NK-92 treated with Interleukin-12 subunit alpha and Interleukin-12 subunit beta, amount 100 ng/mL, for 24 hours (cell line): ENCODE measurements around the gene AP2A2.

Experiments
- DNase-seq: peaks from one replicate; lab custom pipeline; 2025; lab: John Stamatoyannopoulos, UW

The AP2A2 gene

DNA sequence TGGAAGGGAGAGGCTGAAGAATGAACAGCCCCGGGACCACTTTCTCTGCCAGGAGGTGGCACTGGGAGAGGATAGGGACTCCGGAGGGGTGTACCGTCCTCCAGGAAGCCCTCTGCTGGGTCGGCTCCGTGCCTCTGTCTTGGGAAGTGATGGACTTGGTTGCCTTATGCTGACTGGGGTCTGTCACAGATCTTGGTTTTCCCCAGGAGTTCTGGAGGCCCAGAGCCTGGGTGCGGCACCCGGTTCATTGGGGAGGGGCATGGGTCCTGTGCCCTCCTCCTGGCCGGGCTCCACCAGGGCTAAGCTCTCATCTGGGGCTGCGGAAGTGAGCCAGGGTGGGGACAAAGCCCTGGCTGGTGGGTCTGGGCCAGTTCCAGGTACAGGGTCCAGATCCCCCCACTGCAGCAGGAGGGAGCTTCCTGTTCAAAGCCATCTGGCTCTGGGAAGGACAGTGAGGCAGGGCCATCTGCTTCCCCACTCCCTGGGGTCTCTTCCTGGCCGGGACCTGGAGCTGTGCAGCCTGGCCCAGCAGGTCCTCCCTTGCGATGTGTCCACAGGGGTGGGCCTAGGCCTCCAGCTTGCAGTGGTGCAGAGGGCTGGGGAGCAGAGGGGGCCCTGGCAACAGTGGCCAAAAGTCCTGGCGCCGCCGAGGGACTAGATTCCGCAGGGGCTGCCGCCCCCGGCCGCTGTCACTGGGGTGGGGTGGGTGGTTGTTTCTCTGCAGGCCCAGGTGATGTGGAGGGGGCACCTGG is 1.1 kb upstream of the AP2A2 start:
- no peak for DNase-seq

DNA sequence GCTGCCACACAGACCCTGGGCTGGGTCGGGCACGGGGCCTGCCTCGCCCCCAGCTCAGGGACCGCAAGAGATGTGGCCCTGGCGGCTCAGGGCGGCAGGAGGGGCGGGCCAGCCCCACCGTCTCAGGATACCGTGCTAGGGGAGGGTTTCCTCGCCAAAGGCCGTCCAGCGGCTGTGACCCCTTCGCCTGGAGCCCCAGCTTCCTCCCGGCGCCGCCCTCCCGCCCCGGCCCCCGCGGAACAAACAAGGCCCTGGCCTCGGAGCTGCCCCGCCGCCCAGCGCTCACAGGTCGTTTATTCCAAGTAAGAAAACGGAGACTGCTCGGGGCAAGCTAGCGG is 543 bp upstream of the AP2A2 start:
- DNase-seq, result no peak

DNA sequence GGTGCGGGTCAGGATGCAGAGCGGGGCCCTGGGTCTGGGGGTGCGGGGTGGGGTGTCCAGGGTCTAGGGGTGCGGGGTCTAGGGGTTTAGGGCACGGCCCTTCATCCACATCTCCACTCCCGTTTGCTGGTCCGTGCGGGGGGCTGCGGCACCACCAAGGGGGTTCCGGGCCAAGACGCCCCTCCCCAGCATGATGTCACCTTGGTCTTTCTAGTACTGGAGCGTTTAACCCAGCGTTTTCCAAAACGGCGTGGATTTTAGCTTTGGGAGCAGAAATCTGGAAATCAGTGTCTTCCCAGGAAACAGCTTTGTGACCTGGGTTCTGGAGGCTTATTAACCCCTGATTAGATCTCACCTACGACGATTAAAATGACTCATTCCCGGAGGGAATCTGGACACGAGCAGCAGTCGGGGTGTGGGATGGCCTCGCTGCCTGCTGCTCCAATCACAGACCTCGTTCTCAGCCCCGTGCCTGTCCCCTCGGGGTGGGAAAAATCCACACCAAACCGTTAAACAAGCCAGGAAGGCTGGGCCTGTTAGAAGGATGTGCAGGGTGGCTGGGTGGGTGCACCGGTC is 759 bp downstream of the AP2A2 start:
- no peak for DNase-seq

GRCh38 chr11:927871-928270 is 2.2 kb downstream of the AP2A2 start:
- DNase-seq, result no peak

- DNase-seq, result no peak
These were observed 3.1 kb downstream of the AP2A2 start for GRCh38 chr11:928786-929185.

GRCh38 chr11:929405-929804 is 3.7 kb downstream of the AP2A2 start:
- DNase-seq, result no peak

GRCh38 chr11:931385-931784 is 5.7 kb downstream of the AP2A2 start:
- no peak for DNase-seq

GRCh38 chr11:932435-932834 is 6.8 kb downstream of the AP2A2 start:
- DNase-seq, result no peak

- no peak for DNase-seq
These were observed 7.6 kb downstream of the AP2A2 start for GRCh38 chr11:933142-933851.

GRCh38 chr11:933936-934335 is 8.3 kb downstream of the AP2A2 start:
- DNase-seq, result no peak

GRCh38 chr11:934527-934926 is 8.9 kb downstream of the AP2A2 start:
- no peak for DNase-seq

DNA sequence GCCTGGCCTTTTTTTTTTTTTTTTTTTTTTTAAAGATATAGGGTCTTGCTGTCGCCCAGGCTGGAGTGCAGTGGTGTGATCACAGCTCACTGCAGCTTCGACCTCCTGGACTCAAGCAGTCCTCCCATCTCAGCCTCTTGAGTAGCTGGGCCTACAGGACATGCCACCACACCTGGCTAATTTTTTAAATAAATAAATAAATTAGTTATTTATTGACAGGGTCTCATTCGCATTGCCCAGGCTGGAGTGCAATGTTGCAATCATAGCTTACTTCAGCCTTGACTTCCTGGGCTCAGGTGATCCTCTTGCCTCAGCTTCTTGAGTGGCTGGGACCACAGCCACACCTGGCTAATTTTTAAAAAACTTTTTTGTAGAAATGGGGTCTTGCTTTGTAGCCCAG is 10.5 kb downstream of the AP2A2 start:
- no peak for DNase-seq

DNA sequence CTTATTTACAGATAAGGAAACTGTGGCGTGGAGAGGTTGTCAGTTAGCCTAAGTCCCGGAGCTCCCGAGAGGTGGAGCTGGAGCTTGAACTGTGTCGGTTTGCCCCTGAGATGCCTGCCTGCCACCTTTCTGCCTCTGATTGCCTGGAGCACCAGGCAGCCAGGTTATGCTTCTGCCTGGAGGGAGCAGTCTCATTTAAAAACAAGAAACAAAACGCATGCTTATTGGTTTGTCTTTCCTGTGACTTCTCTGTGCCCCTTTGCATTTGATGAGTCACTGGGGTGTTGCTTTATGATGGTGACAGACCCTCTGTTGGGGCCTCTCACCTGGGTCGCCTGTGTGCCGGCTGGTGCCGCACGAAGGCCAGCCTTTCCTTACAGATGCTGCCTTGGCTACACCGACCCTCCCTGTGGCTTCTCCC is 12.2 kb downstream of the AP2A2 start:
- DNase-seq, result no peak

DNA sequence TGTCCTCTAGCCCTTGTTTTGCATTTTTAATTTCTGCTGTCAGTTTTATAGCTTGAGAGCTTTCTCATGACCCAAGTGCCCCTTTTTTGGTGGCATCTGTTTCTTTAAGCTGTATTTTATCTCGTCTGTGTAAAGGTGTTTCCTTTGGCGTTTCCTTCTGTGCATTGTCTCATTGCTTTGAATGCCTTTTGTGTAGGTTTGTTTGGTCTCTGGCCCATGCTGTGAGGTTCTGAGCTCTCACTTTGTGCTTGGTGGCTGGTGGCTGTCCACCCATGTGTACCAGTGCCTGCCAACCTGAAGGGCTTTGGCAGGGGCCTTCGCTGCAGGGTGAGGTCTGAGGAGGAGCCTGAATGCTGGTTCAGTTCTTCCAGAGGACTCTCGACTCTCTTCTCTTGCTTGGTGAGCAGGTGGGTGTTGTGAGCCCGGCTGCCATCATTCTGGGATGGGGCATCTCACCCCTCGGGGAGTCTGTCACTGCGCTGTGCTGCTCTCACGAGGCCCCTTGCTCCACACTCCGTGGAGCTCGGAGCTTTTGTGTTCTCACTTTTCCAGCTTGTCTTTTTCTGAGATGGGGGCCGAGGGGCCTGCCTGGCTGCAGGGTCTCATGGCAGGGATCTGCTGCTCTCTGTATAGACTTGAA is 14.9 kb downstream of the AP2A2 start:
- no peak for DNase-seq

- no peak for DNase-seq
These were observed 17.2 kb downstream of the AP2A2 start for GRCh38 chr11:942823-943222.

DNA sequence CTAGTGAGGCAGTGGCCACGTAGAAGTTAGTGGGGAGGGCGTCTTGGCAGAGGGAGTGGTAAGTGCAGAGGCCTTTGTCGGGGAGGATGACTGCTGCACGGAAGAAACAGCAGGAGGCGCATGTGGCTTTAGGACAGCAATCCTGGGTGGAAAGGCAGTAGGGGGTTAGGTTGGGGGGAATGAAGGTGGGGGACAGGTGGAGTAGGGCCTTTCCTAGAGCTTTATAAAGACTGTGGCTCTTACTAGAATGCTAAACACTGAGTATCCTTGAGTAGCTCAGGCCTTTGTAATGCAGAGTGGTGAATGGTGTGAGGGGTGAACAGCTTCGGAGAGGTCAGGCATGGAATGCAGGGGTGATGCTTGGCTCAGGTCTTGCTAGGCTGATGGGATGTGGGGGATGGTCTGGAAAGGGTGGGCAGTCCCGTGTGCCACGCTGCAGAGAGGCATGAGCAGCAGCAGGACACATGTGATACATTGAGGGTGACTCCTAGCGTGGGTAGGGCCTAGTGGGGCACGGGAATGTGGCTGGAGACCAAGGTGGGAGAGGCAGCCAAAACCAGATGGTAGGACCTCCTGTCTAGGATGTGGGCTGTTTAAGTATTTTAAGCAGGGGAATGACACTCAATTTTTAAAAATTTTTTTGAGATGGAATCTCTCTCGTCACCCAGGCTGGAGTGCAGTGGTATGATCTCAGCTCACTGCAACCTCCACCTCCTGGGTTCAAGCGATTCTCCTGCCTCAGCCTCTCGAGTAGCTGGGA is 19.2 kb downstream of the AP2A2 start:
- no peak for DNase-seq

GRCh38 chr11:945986-946385 is 20.3 kb downstream of the AP2A2 start:
- DNase-seq, result no peak

- no peak for DNase-seq
These were observed 22.1 kb downstream of the AP2A2 start for GRCh38 chr11:947744-948143.

- DNase-seq, result no peak
These were observed 25.8 kb downstream of the AP2A2 start for GRCh38 chr11:951507-951906.

GRCh38 chr11:952406-953385 is 27.0 kb downstream of the AP2A2 start:
- no peak for DNase-seq

GRCh38 chr11:953512-953911 is 27.8 kb downstream of the AP2A2 start:
- no peak for DNase-seq
